Endodermal cell (in vitro differentiated cells): ENCODE results near the gene PLD2. TPM values are rescaled to one million over a fixed set of nuclear protein-coding genes. Genes with fewer than 3 reads are reported as not detected.

Experiments
- DNase-seq: peaks from one replicate; pipeline ENCODE4 v3.0.0-alpha.2; 2017
- H3K27ac ChIP-seq: 2 replicates; pipeline ENCODE4 v1.5.1; 2013; ENCODE audit warnings: mild to moderate bottlenecking, low read depth, low read length, moderate library complexity
- H3K27me3 ChIP-seq: 2 replicates; pipeline ENCODE4 v1.6.1; 2013; ENCODE audit warnings: mild to moderate bottlenecking, low read length, moderate library complexity; ENCODE audit not compliant: insufficient read depth, control insufficient read depth, poor library complexity, severe bottlenecking
- H3K36me3 ChIP-seq: 2 replicates; pipeline ENCODE4 v1.7.0; 2013; ENCODE audit warnings: mild to moderate bottlenecking, low read length, moderate library complexity; ENCODE audit not compliant: control insufficient read depth, insufficient read depth
- H3K4me1 ChIP-seq: one replicate; pipeline ENCODE4 v1.7.0; 2013; ENCODE audit warnings: low read length; ENCODE audit not compliant: control insufficient read depth, insufficient read depth
- H3K4me3 ChIP-seq: 2 replicates; pipeline ENCODE4 v1.5.1; 2013; ENCODE audit warnings: mild to moderate bottlenecking, low read length, moderate library complexity
- H3K9ac ChIP-seq: 2 replicates; pipeline ENCODE4 v1.6.1; 2013; ENCODE audit warnings: mild to moderate bottlenecking, low read length, moderate library complexity; ENCODE audit not compliant: poor library complexity, severe bottlenecking; ENCODE audit errors: extremely low read depth
- H3K9me3 ChIP-seq: 2 replicates; pipeline ENCODE4 v1.6.1; 2013; ENCODE audit warnings: mild to moderate bottlenecking, low read length, moderate library complexity; ENCODE audit not compliant: control insufficient read depth
- H3K27ac Mint-ChIP-seq: 2 replicates; pipeline ENCODE4 v1.8.0; 2020; ENCODE audit warnings: mixed read lengths
- H3K27me3 Mint-ChIP-seq: 2 replicates; pipeline ENCODE4 v1.8.0; 2021; ENCODE audit warnings: mild to moderate bottlenecking, mixed read lengths; ENCODE audit not compliant: insufficient read depth
- H3K36me3 Mint-ChIP-seq: 2 replicates; pipeline ENCODE4 v1.8.0; 2020; ENCODE audit warnings: low read depth, mixed read lengths
- H3K4me1 Mint-ChIP-seq: 2 replicates; pipeline ENCODE4 v1.8.0; 2020; ENCODE audit warnings: mixed read lengths
- H3K4me3 Mint-ChIP-seq: 2 replicates; pipeline ENCODE4 v1.8.0; 2020; ENCODE audit warnings: mild to moderate bottlenecking, moderate library complexity, mixed read lengths
- H3K9me3 Mint-ChIP-seq: 2 replicates; pipeline ENCODE4 v1.8.0; 2020; ENCODE audit warnings: mild to moderate bottlenecking, mixed read lengths
- WGBS, 2 experiments: methylation state at CpG; one replicate each; pipeline versions ENCODE4 v1.1.5 to v1.1.7; 2013; ENCODE audit warnings: missing lambda C conversion rate in 2 of 2, mixed read lengths in 1 of 2; ENCODE audit not compliant: insufficient coverage in 1 of 2, insufficient read length in 1 of 2; 5-methylcytosine and 5-hydroxymethylcytosine counted together
- total RNA-seq, 2 donors: library from RNA; stranded (reverse); fragmentation: NEBNext Ultra II Directional in 1 of 2; extraction: Animal tissue kit (Norgen Biotek cat#: 25700) in 1 of 2; gene quantifications; 2 replicates in 1 of 2; 3 replicates in 1 of 2; pipeline ENCODE4 v1.2.1, GENCODE V29; 2021
- TF ChIP-seq, protein P1 (sequence below): fragments of 200-600 bp; sonication (generic); conservative IDR thresholded peaks from 2 replicates; pipeline ENCODE4 v1.5.0; 2021; ENCODE audit warnings: antibody characterized with exemption, mild to moderate bottlenecking

Gene PLD2
- total RNA-seq, 2 donors from 2014 or later = 72.7 to 75.2 TPM

DNA sequence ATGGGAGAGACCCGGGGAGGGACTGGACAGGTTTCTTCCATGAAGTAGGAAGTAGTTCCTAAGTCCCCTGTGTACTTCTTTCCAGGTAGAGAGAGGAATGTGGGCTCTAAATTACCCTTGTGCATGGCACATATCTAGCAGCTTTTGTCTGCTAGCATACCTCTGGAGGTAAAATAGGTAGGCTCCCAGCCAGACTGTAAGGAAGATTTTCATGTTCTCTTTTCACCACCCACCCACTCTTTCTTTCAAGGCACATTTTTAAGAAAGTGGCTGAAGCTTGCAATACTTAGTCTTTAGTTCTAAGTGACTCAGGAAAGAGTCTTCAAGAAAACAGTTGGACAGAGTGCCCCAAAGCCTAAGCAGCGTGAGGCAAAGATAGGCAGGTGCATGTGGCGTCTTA is 35.4 kb downstream of the PLD2 start:
- H3K36me3 ChIP-seq = no peaks in the 10 kb centered on the region
- 95 to 100% methylated on average over 2 to 3 of the region's 3 CpGs for WGBS, 2 experiments
- no peak for DNase-seq
- no peak overlapping the region for H3K9ac ChIP-seq
- H3K27ac ChIP-seq = no peak overlapping the region
- H3K27ac Mint-ChIP-seq = peak overlapping the region; percentile 27
- H3K9me3 Mint-ChIP-seq = no peaks in the 10 kb centered on the region
- peaks cover 34% of the 10 kb centered on the region for H3K4me1 Mint-ChIP-seq
- H3K4me3 ChIP-seq = no peak overlapping the region
- no peaks in the 10 kb centered on the region for H3K9me3 ChIP-seq
- TF ChIP-seq, protein P1, sequence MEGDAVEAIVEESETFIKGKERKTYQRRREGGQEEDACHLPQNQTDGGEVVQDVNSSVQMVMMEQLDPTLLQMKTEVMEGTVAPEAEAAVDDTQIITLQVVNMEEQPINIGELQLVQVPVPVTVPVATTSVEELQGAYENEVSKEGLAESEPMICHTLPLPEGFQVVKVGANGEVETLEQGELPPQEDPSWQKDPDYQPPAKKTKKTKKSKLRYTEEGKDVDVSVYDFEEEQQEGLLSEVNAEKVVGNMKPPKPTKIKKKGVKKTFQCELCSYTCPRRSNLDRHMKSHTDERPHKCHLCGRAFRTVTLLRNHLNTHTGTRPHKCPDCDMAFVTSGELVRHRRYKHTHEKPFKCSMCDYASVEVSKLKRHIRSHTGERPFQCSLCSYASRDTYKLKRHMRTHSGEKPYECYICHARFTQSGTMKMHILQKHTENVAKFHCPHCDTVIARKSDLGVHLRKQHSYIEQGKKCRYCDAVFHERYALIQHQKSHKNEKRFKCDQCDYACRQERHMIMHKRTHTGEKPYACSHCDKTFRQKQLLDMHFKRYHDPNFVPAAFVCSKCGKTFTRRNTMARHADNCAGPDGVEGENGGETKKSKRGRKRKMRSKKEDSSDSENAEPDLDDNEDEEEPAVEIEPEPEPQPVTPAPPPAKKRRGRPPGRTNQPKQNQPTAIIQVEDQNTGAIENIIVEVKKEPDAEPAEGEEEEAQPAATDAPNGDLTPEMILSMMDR = no peak
- H3K36me3 Mint-ChIP-seq = peaks cover 3% of the 10 kb centered on the region
- H3K4me3 Mint-ChIP-seq = no peak overlapping the region
- H3K27me3 ChIP-seq = no peaks in the 10 kb centered on the region
- H3K4me1 ChIP-seq = peaks cover 13% of the 10 kb centered on the region
- no peaks in the 10 kb centered on the region for H3K27me3 Mint-ChIP-seq

DNA sequence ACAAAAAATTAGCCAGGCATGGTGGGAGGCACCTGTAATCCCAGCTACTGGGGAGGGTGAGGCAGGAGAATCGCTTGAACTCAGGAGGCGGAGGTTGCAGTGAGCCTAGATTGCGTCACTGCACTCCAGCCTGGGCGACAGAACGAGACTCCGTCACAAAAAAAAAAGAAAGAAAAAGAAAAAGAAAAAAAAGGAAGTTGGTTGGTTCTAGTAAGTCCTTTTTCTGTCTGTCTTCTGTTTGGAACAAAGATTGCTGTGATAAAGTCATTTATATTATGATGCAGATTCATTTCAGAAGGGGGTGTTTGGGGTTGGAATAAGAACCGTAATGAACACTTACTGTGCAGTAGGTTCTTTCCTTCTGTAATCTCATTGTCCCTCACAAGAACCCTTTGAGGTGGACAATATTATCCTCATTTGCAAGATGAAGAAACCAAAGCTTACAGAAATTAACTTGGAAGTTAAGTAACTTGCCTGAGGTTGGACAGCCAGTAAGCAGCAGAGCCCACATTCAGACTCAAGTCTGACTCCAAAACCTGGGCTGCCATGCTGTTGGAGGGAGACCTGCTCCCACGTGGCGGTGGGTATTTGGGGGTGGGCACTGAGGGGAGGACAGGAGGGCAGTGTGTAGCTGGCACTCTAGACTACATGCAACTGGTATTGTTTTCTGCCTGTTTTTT is 36.5 kb downstream of the PLD2 start:
- peaks cover 3% of the 10 kb centered on the region for H3K36me3 Mint-ChIP-seq
- H3K9ac ChIP-seq = no peak overlapping the region
- H3K4me3 ChIP-seq = no peak overlapping the region
- no peak overlapping the region for H3K27ac ChIP-seq
- H3K4me1 ChIP-seq = peaks cover 2% of the 10 kb centered on the region
- H3K9me3 Mint-ChIP-seq = no peaks in the 10 kb centered on the region
- TF ChIP-seq, protein P1 = no peak
- H3K27me3 ChIP-seq = no peaks in the 10 kb centered on the region
- H3K27ac Mint-ChIP-seq = no peak overlapping the region
- DNase-seq = no peak
- no peaks in the 10 kb centered on the region for H3K9me3 ChIP-seq
- H3K27me3 Mint-ChIP-seq = no peaks in the 10 kb centered on the region
- 86 to 87% methylated on average over 9 of the region's 9 CpGs for WGBS, 2 experiments
- H3K4me3 Mint-ChIP-seq = no peak overlapping the region
- H3K4me1 Mint-ChIP-seq = peaks cover 23% of the 10 kb centered on the region
- no peaks in the 10 kb centered on the region for H3K36me3 ChIP-seq

DNA sequence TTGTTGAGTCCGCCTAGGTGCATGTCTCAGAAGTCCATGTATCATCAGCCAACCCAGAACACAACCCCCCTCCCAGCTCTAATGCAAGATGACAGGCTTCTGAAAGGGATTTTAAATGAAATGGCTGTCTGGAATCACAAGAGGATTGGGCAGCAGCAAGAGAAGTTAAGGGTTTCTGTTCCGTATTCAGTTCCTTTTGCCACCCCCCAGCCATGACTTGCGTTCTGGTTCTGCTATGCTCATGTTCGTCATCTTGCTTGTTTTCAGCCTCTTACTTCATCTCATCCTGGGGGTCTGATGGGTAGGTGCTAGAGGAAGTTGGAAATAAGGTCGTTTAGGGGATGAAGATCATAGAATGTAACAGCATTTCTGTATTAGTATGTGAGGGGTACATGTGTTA is 38.2 kb downstream of the PLD2 start:
- Mint-ChIP-seq H3K4me3 (no peak overlapping the region), H3K4me1 (peaks cover 16% of the 10 kb centered on the region), H3K36me3 (peaks cover 3% of the 10 kb centered on the region), H3K9me3 (no peaks in the 10 kb centered on the region), H3K27ac (no peak overlapping the region), H3K27me3 (no peaks in the 10 kb centered on the region)
- Histone ChIP-seq H3K4me1 (no peaks in the 10 kb centered on the region), H3K27me3 (no peaks in the 10 kb centered on the region), H3K9me3 (no peaks in the 10 kb centered on the region), H3K27ac (no peak overlapping the region), H3K4me3 (no peak overlapping the region), H3K36me3 (no peaks in the 10 kb centered on the region), H3K9ac (no peak overlapping the region)
- 98 to 100% methylated on average over 2 to 5 of the region's 5 CpGs for WGBS, 2 experiments
- TF ChIP-seq, protein P1 = no peak
- no peak for DNase-seq
